EL (cell line): ENCODE measurements around the gene TMPRSS12.
"Not testable (repeated sequence)": the region's sequence is repeated elsewhere in the genome, so short reads cannot be mapped to it uniquely, and the experiment has no call there.

Experiments used
- DNase-seq: peaks from one replicate; pipeline ENCODE4 v3.0.0-alpha.2; 2016

Gene TMPRSS12

GRCh38 chr12:50859621-50860310 is 17.0 kb downstream of the TMPRSS12 start:
- no peak for DNase-seq

GRCh38 chr12:50862316-50862715 is 19.6 kb downstream of the TMPRSS12 start:
- peak; percentile 68 for DNase-seq

GRCh38 chr12:50865266-50865665 is 22.5 kb downstream of the TMPRSS12 start:
- no peak for DNase-seq

GRCh38 chr12:50868881-50869280 is 26.2 kb downstream of the TMPRSS12 start:
- not testable (repeated sequence) for DNase-seq

GRCh38 chr12:50882563-50882962 is 39.8 kb downstream of the TMPRSS12 start:
- DNase-seq: no peak

GRCh38 chr12:50887191-50887590 is 44.5 kb downstream of the TMPRSS12 start:
- DNase-seq: no peak

GRCh38 chr12:50888666-50889065 is 45.9 kb downstream of the TMPRSS12 start:
- DNase-seq: no peak

GRCh38 chr12:50894241-50894640 is 51.5 kb downstream of the TMPRSS12 start:
- DNase-seq: no peak

GRCh38 chr12:50901685-50902113 is 59.0 kb downstream of the TMPRSS12 start:
- no peak for DNase-seq

- DNase-seq: not testable (repeated sequence)
These were observed 65.8 kb downstream of the TMPRSS12 start for GRCh38 chr12:50908479-50908878.

GRCh38 chr12:50912361-50912760 is 69.6 kb downstream of the TMPRSS12 start:
- not testable (repeated sequence) for DNase-seq

- DNase-seq: no peak
These were observed 70.5 kb downstream of the TMPRSS12 start for GRCh38 chr12:50913224-50913623.

- no peak for DNase-seq
These were observed 72.3 kb downstream of the TMPRSS12 start for GRCh38 chr12:50914872-50915484.

GRCh38 chr12:50916292-50916691 is 73.6 kb downstream of the TMPRSS12 start:
- no peak for DNase-seq

GRCh38 chr12:50918584-50919316 is 76.0 kb downstream of the TMPRSS12 start:
- DNase-seq: no peak

- DNase-seq: no peak
These were observed 80.1 kb downstream of the TMPRSS12 start for GRCh38 chr12:50922820-50923219.

GRCh38 chr12:50923361-50924130 is 80.8 kb downstream of the TMPRSS12 start:
- no peak for DNase-seq

GRCh38 chr12:50924131-50924438 is 81.4 kb downstream of the TMPRSS12 start:
- no peak for DNase-seq

- peak; percentile 86 for DNase-seq
These were observed 82.0 kb downstream of the TMPRSS12 start for GRCh38 chr12:50924439-50925341.

GRCh38 chr12:50925342-50925651 is 82.6 kb downstream of the TMPRSS12 start:
- no peak for DNase-seq

- DNase-seq: no peak
These were observed 83.2 kb downstream of the TMPRSS12 start for GRCh38 chr12:50925920-50926319.

- no peak for DNase-seq
These were observed 83.7 kb downstream of the TMPRSS12 start for GRCh38 chr12:50926415-50926814.
